Mesendoderm (in vitro differentiated cells): ENCODE measurements around the gene CD3E. TPM values are rescaled to one million over a fixed set of nuclear protein-coding genes. Genes with fewer than 3 reads are reported as not detected.

Experiments used
- DNase-seq: peaks from one replicate; pipeline ENCODE4 v3.0.0; 2013
- H2AK5ac ChIP-seq: 2 replicates; pipeline ENCODE4 v1.6.1; 2013; ENCODE audit warnings: low read length, inconsistent platforms
- H2BK120ac ChIP-seq: 2 replicates; pipeline ENCODE4 v1.6.1; 2013; ENCODE audit warnings: low read depth, mild to moderate bottlenecking, low read length, moderate library complexity, mixed read lengths
- H2BK15ac ChIP-seq: replicated peaks from 2 replicates; pipeline ENCODE4 v1.6.1; 2013; ENCODE audit warnings: low read depth, mild to moderate bottlenecking, moderate library complexity
- H2BK5ac ChIP-seq: 2 replicates; pipeline ENCODE4 v1.6.1; 2013; ENCODE audit warnings: low read length, inconsistent platforms
- H3K18ac ChIP-seq: 2 replicates; pipeline ENCODE4 v1.6.1; 2013; ENCODE audit warnings: mild to moderate bottlenecking, low read length, mixed read lengths
- H3K23ac ChIP-seq: one replicate; pipeline ENCODE4 v1.6.1; 2013; ENCODE audit warnings: low read length
- H3K27ac ChIP-seq: 2 replicates; pipeline ENCODE4 v1.5.1; 2013; ENCODE audit warnings: low read depth, mild to moderate bottlenecking, inconsistent platforms, low read length, moderate library complexity
- H3K27me3 ChIP-seq: 2 replicates; pipeline ENCODE4 v1.6.1; 2013; ENCODE audit warnings: low read length, control low read depth, mild to moderate bottlenecking, inconsistent platforms; ENCODE audit not compliant: insufficient read depth, poor library complexity
- H3K36me3 ChIP-seq: 2 replicates; pipeline ENCODE4 v1.6.1; 2013; ENCODE audit warnings: low read length, inconsistent platforms; ENCODE audit not compliant: control insufficient read depth, insufficient read depth
- H3K4ac ChIP-seq: one replicate; pipeline ENCODE4 v1.6.1; 2013; ENCODE audit warnings: low read depth, mild to moderate bottlenecking, low read length, moderate library complexity
- H3K4me1 ChIP-seq: 2 replicates; pipeline ENCODE4 v1.6.1; 2013; ENCODE audit warnings: low read depth, low read length, inconsistent platforms; ENCODE audit not compliant: control insufficient read depth
- H3K4me2 ChIP-seq: 2 replicates; pipeline ENCODE4 v1.6.1; 2013; ENCODE audit warnings: low read length
- H3K4me3 ChIP-seq: 2 replicates; pipeline ENCODE4 v1.5.1; 2013; ENCODE audit warnings: mild to moderate bottlenecking, low read length
- H3K56ac ChIP-seq: one replicate; pipeline ENCODE4 v1.6.1; 2013; ENCODE audit warnings: low read length
- H3K79me1 ChIP-seq: 2 replicates; pipeline ENCODE4 v1.6.1; 2013; ENCODE audit warnings: low read length, inconsistent platforms
- H3K79me2 ChIP-seq: 2 replicates; pipeline ENCODE4 v1.6.1; 2013; ENCODE audit warnings: mild to moderate bottlenecking, low read length; ENCODE audit not compliant: control insufficient read depth, insufficient read depth
- H3K9ac ChIP-seq: 2 replicates; pipeline ENCODE4 v1.6.1; 2013; ENCODE audit warnings: low read length, inconsistent platforms
- H4K5ac ChIP-seq: one replicate; pipeline ENCODE4 v1.6.1; 2013; ENCODE audit warnings: low read length
- H4K8ac ChIP-seq: one replicate; pipeline ENCODE4 v1.6.1; 2013; ENCODE audit warnings: low read depth, mild to moderate bottlenecking, control low read depth, low read length, moderate library complexity
- WGBS: extraction: QIAGEN DNeasy Blood & Tissue Kit; methylation state at CpG from one replicate; pipeline ENCODE4 v1.1.7; 2013; ENCODE audit warnings: low lambda C conversion rate, missing lambda C conversion rate; ENCODE audit not compliant: insufficient coverage; ENCODE audit errors: extremely low coverage; 5-methylcytosine and 5-hydroxymethylcytosine counted together
- polyA plus RNA-seq, 2 experiments: library from polyadenylated mRNA; stranded (reverse); fragments of 200-250 nt; gene quantifications; one replicate each; pipeline ENCODE4 v1.2.3, GENCODE V29; 2013

Gene CD3E
- 0.08 TPM for polyA plus RNA-seq (2013, experiment 1 of 2)
- 0.08 TPM for polyA plus RNA-seq (2013, experiment 2 of 2)

DNA sequence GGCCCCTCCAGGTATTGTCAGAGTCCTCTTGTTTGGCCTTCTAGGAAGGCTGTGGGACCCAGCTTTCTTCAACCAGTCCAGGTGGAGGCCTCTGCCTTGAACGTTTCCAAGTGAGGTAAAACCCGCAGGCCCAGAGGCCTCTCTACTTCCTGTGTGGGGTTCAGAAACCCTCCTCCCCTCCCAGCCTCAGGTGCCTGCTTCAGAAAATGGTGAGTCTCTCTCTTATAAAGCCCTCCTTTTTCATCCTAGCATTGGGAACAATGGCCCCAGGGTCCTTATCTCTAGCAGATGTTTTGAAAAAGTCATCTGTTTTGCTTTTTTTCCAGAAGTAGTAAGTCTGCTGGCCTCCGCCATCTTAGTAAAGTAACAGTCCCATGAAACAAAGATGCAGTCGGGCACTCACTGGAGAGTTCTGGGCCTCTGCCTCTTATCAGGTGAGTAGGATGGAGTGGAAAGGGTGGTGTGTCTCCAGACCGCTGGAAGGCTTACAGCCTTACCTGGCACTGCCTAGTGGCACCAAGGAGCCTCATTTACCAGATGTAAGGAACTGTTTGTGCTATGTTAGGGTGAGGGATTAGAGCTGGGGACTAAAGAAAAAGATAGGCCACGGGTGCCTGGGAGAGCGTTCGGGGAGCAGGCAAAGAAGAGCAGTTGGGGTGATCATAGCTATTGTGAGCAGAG is at the start of gene CD3E:
CD3E (plus strand) TSS at position 163 of the 681 bp plus-strand sequence; CDS start at position 386, 223 bp downstream.
- no peak within 1 kb of the TSS for H2BK5ac ChIP-seq
- H3K79me1 ChIP-seq: no peaks in the 10 kb centered on the region
- no peak within 1 kb of the TSS for H3K56ac ChIP-seq
- H3K9ac ChIP-seq: no peak within 1 kb of the TSS
- no peak within 1 kb of the TSS for H4K8ac ChIP-seq
- H3K18ac ChIP-seq: no peak within 1 kb of the TSS
- H3K4me3 ChIP-seq: no peak within 1 kb of the TSS
- no CpG with 5 or more reads among the region's 8 CpGs for WGBS
- no peak within 1 kb of the TSS for H2BK15ac ChIP-seq
- no peak for DNase-seq
- H3K23ac ChIP-seq: no peak within 1 kb of the TSS
- H3K4ac ChIP-seq: no peak within 1 kb of the TSS
- H3K4me2 ChIP-seq: no peak within 1 kb of the TSS
- no peak within 1 kb of the TSS for H4K5ac ChIP-seq
- H2BK120ac ChIP-seq: no peak within 1 kb of the TSS
- no peaks in the 10 kb centered on the region for H3K79me2 ChIP-seq
- no peak within 1 kb of the TSS for H2AK5ac ChIP-seq
- no peaks in the 10 kb centered on the region for H3K36me3 ChIP-seq
- no peak within 1 kb of the TSS for H3K27ac ChIP-seq
- H3K27me3 ChIP-seq: no peaks in the 10 kb centered on the region
- no peaks in the 10 kb centered on the region for H3K4me1 ChIP-seq

- Histone ChIP-seq H3K27ac (no peak overlapping the region), H2AK5ac (no peak overlapping the region), H3K79me2 (no peaks in the 10 kb centered on the region), H4K8ac (no peak overlapping the region), H4K5ac (no peak overlapping the region), H2BK15ac (no peak overlapping the region), H3K56ac (no peak overlapping the region), H3K23ac (no peak overlapping the region), H3K4me1 (no peaks in the 10 kb centered on the region), H2BK120ac (no peak overlapping the region), H3K27me3 (no peaks in the 10 kb centered on the region), H3K4ac (no peak overlapping the region), H3K9ac (no peak overlapping the region), H2BK5ac (no peak overlapping the region), H3K79me1 (no peaks in the 10 kb centered on the region), H3K4me2 (no peak overlapping the region), H3K18ac (no peak overlapping the region), H3K36me3 (no peaks in the 10 kb centered on the region), H3K4me3 (no peak overlapping the region)
- WGBS: no CpG with 5 or more reads among the region's 1 CpG
- DNase-seq: peak; percentile 34
Measured at GRCh38 chr11:118258410-118258809, 46.1 kb upstream of the CD3E start.

DNA sequence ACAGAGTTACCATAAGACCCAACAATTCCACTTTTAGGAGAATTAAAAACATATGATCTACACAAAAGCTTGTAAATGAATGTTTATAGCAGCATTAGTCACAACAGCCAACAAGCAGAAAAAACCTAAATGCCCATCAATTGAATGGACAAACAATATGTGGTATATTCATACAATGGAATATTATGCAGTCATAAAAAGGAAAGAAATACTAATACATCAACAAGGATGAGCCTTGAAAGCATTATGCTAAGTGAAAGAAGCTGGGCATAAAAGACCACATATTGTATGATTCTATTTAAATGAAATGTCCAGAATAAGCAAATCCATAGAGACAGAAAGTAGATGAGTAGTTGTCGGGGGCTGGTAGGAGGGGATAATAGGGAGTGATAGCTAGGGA is 45.4 kb upstream of the CD3E start:
- Histone ChIP-seq H4K5ac (no peak overlapping the region), H3K27ac (no peak overlapping the region), H3K56ac (no peak overlapping the region), H3K4me2 (no peak overlapping the region), H2BK15ac (no peak overlapping the region), H3K9ac (no peak overlapping the region), H3K79me2 (no peaks in the 10 kb centered on the region), H2BK5ac (no peak overlapping the region), H3K4me3 (no peak overlapping the region), H4K8ac (no peak overlapping the region), H3K4me1 (peaks cover 2% of the 10 kb centered on the region), H3K23ac (no peak overlapping the region), H3K4ac (no peak overlapping the region), H2AK5ac (no peak overlapping the region), H3K36me3 (no peaks in the 10 kb centered on the region), H3K18ac (no peak overlapping the region), H3K79me1 (no peaks in the 10 kb centered on the region), H2BK120ac (no peak overlapping the region), H3K27me3 (no peaks in the 10 kb centered on the region)
- no CpG with 5 or more reads among the region's 1 CpG for WGBS
- no peak for DNase-seq

DNA sequence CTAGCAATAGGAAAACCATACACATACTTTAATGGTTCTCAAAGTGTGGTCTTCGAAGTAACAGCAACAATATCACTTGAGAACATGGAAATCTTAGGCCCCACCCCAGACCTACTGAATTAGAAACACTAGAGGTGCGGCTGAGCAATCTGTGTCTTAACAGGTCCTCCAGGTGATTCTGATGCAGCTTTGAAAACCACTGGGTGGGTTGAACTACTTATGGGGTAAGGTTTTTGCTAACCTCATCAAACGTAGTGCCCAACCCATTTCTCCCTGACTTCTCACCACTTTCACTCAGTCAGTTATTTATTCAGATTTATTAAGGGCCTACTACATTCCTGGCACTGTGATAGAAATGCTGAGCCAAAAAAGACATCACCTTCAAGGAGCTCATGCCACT is 44.2 kb upstream of the CD3E start:
- peaks cover 5% of the 10 kb centered on the region for H3K27me3 ChIP-seq
- H2BK5ac ChIP-seq: no peak overlapping the region
- H2AK5ac ChIP-seq: no peak overlapping the region
- no peak overlapping the region for H2BK15ac ChIP-seq
- H3K18ac ChIP-seq: no peak overlapping the region
- H3K27ac ChIP-seq: no peak overlapping the region
- no peak overlapping the region for H3K4me3 ChIP-seq
- H3K23ac ChIP-seq: no peak overlapping the region
- H3K4me2 ChIP-seq: no peak overlapping the region
- H3K4ac ChIP-seq: no peak overlapping the region
- WGBS: no CpG with 5 or more reads among the region's 3 CpGs
- no peaks in the 10 kb centered on the region for H3K79me2 ChIP-seq
- no peak overlapping the region for H4K8ac ChIP-seq
- H4K5ac ChIP-seq: no peak overlapping the region
- peaks cover 4% of the 10 kb centered on the region for H3K4me1 ChIP-seq
- H3K56ac ChIP-seq: no peak overlapping the region
- no peaks in the 10 kb centered on the region for H3K36me3 ChIP-seq
- no peaks in the 10 kb centered on the region for H3K79me1 ChIP-seq
- no peak overlapping the region for H3K9ac ChIP-seq
- H2BK120ac ChIP-seq: no peak overlapping the region
- no peak for DNase-seq

DNA sequence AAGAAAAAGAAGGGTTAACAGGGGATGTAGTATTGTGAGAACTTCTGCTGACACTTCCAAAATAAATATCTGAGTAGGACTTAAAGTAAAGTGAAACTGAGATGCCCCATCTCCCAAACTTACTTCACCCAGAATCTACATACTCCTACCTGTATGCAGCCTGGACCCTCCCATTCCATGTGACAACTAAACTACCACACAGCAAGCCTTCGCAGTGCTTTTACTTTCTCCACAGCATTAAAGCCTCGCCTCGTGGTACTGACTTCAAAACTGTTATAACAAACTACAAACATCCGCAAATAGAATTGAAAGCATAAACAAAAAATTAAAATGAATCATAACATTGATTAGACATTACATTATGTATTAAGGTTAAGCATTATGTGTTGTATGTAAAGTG is 41.4 kb upstream of the CD3E start:
- H3K27ac ChIP-seq: no peak overlapping the region
- H3K27me3 ChIP-seq: peaks cover 7% of the 10 kb centered on the region
- no peak overlapping the region for H2BK5ac ChIP-seq
- no peak overlapping the region for H3K9ac ChIP-seq
- H3K79me2 ChIP-seq: no peaks in the 10 kb centered on the region
- H3K4me3 ChIP-seq: no peak overlapping the region
- no peak for DNase-seq
- H3K4ac ChIP-seq: no peak overlapping the region
- no peaks in the 10 kb centered on the region for H3K79me1 ChIP-seq
- no peak overlapping the region for H2AK5ac ChIP-seq
- WGBS: no CpG with 5 or more reads among the region's 4 CpGs
- no peak overlapping the region for H2BK15ac ChIP-seq
- no peak overlapping the region for H4K8ac ChIP-seq
- H3K36me3 ChIP-seq: no peaks in the 10 kb centered on the region
- H4K5ac ChIP-seq: no peak overlapping the region
- H3K18ac ChIP-seq: no peak overlapping the region
- H2BK120ac ChIP-seq: no peak overlapping the region
- no peak overlapping the region for H3K4me2 ChIP-seq
- no peak overlapping the region for H3K56ac ChIP-seq
- H3K23ac ChIP-seq: no peak overlapping the region
- peaks cover 4% of the 10 kb centered on the region for H3K4me1 ChIP-seq
